Adrenal gland (tissue), 12 donors: ENCODE data around the gene KRT73. TPM values are rescaled to one million over a fixed set of nuclear protein-coding genes. Genes with fewer than 3 reads are reported as not detected.

ENCODE experiments used
- DNase-seq, 7 donors: peaks; one replicate each; pipeline ENCODE4 v3.0.0-alpha.2; 2019 to 2020
- H3K27ac ChIP-seq, 5 donors: fragments of 200-600 bp; sonication (generic) in 4 of 5; 1 replicate in 3 of 5; 2 replicates in 2 of 5; pipeline versions ENCODE4 v1.5.1 to v1.8.0; 2016 to 2020; ENCODE audit warnings: mild to moderate bottlenecking in 1 of 5
- H3K27me3 ChIP-seq: fragments of 200-600 bp; 2 replicates; pipeline ENCODE4 v1.8.0; 2021
- H3K36me3 ChIP-seq, 2 donors: fragments of 200-600 bp; replicated peaks in 1 of 2; 1 replicate in 1 of 2; 2 replicates in 1 of 2; pipeline versions ENCODE4 v1.5.1 to v1.8.0; 2018 to 2022
- H3K4me1 ChIP-seq, 2 donors: fragments of 200-600 bp; replicated peaks in 1 of 2; 1 replicate in 1 of 2; 2 replicates in 1 of 2; pipeline versions ENCODE4 v1.5.1 to v1.8.0; 2018 to 2021
- H3K4me3 ChIP-seq, 4 donors: fragments of 200-600 bp; sonication (generic) in 3 of 4; one replicate each; pipeline ENCODE4 v1.5.1; 2016 to 2018
- H3K9me3 ChIP-seq, 3 donors: fragments of 200-600 bp; sonication (generic) in 1 of 3; replicated peaks in 1 of 3; 1 replicate in 2 of 3; 2 replicates in 1 of 3; pipeline versions ENCODE4 v1.5.1 to v1.8.0; 2016 to 2021
- POLR2A ChIP-seq, 2 donors: fragments of 450-650 bp; IDR thresholded peaks; one replicate each; pipeline ENCODE4 v1.6.1; 2017; ENCODE audit warnings: antibody characterized with exemption in 2 of 2, mild to moderate bottlenecking in 2 of 2, moderate library complexity in 1 of 2
- WGBS, 4 donors: extraction: QIAGEN DNeasy Blood & Tissue Kit in 2 of 4; methylation state at CpG; one replicate each; pipeline versions ENCODE4 v1.1.5 to v1.1.7; 2013 to 2017; 5-methylcytosine and 5-hydroxymethylcytosine counted together
- intact Hi-C, 2 donors: fragments of 100-400 bp; cut with DNase I; formaldehyde crosslinking; loops; one replicate each; pipeline versions ENCODE4 v1.14.1 to v1.15.0; 2022 to 2023
- polyA plus RNA-seq, 3 donors: library from polyadenylated mRNA; stranded (reverse); fragments of 200-250 nt in 2 of 3; fragments of 350-450 nt in 1 of 3; fragmentation: Illumina TruSeq in 1 of 3; extraction: RNeasy Lipid Tissue Mini Kit (QIAGEN cat#74804) in 1 of 3; gene quantifications; one replicate each; pipeline ENCODE4 v1.2.3, GENCODE V29; 2013 to 2014
- total RNA-seq, 9 donors: library from RNA; depleted of rRNA in 4 of 9; stranded (reverse); fragments of >200 nt in 4 of 9; fragments of 120-200 nt in 1 of 9; fragmentation: NEBNext Ultra II Directional in 1 of 9; extraction: Animal tissue kit (Norgen Biotek cat#: 25700) in 1 of 9; gene quantifications; one replicate each; pipeline versions ENCODE4 v1.1.0 to v1.2.4, GENCODE V29; 2013 to 2023
- TF ChIP-seq, protein P1 (sequence below), 6 experiments: fragments of 450-650 bp in 4 of 6; fragments of 200-600 bp in 2 of 6; sonication (generic) in 1 of 6; IDR thresholded peaks; 1 replicate in 5 of 6; 2 replicates in 1 of 6; pipeline versions ENCODE4 v1.5.1 to v1.8.0; 2016 to 2021; ENCODE audit warnings: antibody characterized with exemption in 6 of 6, mild to moderate bottlenecking in 2 of 6, moderate library complexity in 1 of 6
- donor health status: healthy with polysubstance abuse.
- donor health status: Bipolar disorder and iron deficiency.
- donor health status: DM: yes; HTN: yes; CAD: no.
- donor health status: DM: no; HTN: no; CAD: no.
- donor health status: DM: no; HTN: no; CAD: no.
- donor health status: DM: yes; HTN: yes; CAD: no.

KRT73 gene
- total and polyA plus RNA-seq, 12 donors, result 0.18 to 0.64 TPM; not detected in 10

DNA sequence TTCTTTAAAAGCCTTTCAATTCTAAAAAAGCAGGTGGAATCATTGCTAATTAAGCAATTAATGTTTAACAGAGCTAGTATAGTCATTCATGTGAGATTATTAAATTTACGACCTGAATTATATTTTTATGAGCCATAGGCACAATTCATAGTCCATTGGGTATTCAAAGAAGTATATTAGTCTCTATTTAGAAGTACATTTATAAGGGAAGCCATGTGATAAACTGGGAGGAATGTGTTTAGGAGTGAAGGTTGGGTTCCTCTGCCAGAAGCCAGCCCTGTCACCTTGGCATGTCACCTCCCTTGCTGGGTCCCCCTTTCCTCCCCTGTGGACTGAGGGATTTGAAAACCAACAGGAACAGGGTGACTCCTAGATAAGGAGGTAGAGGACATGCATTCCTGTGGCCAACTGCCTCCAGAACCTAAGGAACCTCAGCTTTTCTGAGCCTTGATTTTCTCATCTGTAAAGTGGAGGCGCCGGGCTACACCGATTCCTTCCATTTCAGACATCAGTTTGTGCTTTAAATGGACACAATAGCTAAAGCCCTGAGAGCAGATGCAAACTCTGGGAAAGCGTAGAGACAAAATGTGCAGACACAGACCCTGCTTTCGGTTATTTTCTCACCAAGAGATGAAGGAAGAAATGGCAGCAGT, 39.0 kb upstream of the KRT73 start:
- no peak for TF ChIP-seq POLR2A (IDR thresholded peaks at IDR 0.05)
- TF ChIP-seq, protein P1, sequence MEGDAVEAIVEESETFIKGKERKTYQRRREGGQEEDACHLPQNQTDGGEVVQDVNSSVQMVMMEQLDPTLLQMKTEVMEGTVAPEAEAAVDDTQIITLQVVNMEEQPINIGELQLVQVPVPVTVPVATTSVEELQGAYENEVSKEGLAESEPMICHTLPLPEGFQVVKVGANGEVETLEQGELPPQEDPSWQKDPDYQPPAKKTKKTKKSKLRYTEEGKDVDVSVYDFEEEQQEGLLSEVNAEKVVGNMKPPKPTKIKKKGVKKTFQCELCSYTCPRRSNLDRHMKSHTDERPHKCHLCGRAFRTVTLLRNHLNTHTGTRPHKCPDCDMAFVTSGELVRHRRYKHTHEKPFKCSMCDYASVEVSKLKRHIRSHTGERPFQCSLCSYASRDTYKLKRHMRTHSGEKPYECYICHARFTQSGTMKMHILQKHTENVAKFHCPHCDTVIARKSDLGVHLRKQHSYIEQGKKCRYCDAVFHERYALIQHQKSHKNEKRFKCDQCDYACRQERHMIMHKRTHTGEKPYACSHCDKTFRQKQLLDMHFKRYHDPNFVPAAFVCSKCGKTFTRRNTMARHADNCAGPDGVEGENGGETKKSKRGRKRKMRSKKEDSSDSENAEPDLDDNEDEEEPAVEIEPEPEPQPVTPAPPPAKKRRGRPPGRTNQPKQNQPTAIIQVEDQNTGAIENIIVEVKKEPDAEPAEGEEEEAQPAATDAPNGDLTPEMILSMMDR (IDR thresholded peaks at IDR 0.05), result no peak
- no peaks in the 10 kb centered on the region for H3K36me3 ChIP-seq
- no peaks in the 10 kb centered on the region for H3K4me1 ChIP-seq
- DNase-seq, result no peak
- no peaks in the 10 kb centered on the region for H3K9me3 ChIP-seq
- H3K27ac ChIP-seq, result no peak overlapping the region
- intact Hi-C loops, result no loop called here
- no peak overlapping the region for H3K4me3 ChIP-seq
- peaks cover 13% of the 10 kb centered on the region for H3K27me3 ChIP-seq
- 75 to 87% (median 82%) methylated on average over 6 of the region's 6 CpGs for WGBS, 4 donors

DNA sequence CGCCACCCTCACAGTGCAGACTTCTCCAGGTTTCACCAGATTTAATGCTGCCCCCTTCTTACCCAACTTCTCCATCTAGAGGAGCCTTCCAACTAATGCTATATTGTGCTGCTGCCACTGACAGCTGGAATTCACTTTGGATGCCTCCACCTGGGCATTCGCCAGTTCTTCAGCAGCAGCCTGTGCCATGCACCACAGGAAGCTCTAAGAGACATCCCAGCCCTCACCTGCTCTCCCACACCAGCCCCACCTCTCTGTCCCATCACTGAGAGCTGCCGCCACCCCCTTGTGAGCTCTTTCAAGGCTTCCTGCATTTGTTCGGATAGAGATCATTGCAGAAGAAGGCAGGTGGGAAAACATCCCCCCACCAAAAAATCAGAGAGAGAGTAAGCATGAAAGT, 38.3 kb upstream of the KRT73 start:
- no peak overlapping the region for H3K4me3 ChIP-seq
- intact Hi-C loops, result no loop called here
- 76 to 84% (median 79%) methylated on average over 4 of the region's 4 CpGs for WGBS, 4 donors
- H3K36me3 ChIP-seq, result no peaks in the 10 kb centered on the region
- H3K9me3 ChIP-seq, result no peaks in the 10 kb centered on the region
- H3K27me3 ChIP-seq, result peaks cover 13% of the 10 kb centered on the region
- no peak for TF ChIP-seq POLR2A (IDR thresholded peaks at IDR 0.05)
- TF ChIP-seq, protein P1 (IDR thresholded peaks at IDR 0.05), result no peak
- H3K4me1 ChIP-seq, result no peaks in the 10 kb centered on the region
- DNase-seq, result no peak
- H3K27ac ChIP-seq, result no peak overlapping the region

DNA sequence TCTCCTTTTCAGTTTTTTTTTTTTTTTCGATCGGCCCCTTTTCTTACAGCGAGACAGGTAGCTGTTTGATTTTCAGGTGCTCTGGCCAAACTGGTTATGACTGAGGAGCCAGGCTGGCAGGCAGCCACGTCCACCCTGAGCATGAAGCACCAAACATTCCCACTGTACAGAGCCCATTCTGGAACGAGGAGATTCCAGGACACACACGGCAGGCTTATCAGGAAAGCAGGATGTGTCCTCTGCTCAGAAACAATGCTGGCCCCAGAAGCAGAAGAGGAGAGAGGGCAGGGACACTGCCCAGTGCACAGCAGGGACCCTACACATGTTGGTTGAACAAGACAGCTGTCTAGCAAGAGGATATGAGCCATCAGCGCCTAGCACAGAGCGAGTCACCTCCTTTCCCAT, 37.4 kb upstream of the KRT73 start:
- intact Hi-C loops, result no loop called here
- TF ChIP-seq POLR2A (IDR thresholded peaks at IDR 0.05), result no peak
- TF ChIP-seq, protein P1 (IDR thresholded peaks at IDR 0.05), result no peak
- Histone ChIP-seq H3K4me1 (no peaks in the 10 kb centered on the region), H3K36me3 (no peaks in the 10 kb centered on the region), H3K27ac (no peak overlapping the region), H3K27me3 (peaks cover 13% of the 10 kb centered on the region), H3K4me3 (no peak overlapping the region), H3K9me3 (no peaks in the 10 kb centered on the region)
- no peak for DNase-seq
- WGBS, 4 donors, result 58 to 70% (median 63%) methylated on average over 8 of the region's 8 CpGs

GRCh38 chr12:52655251-52655650, 36.9 kb upstream of the KRT73 start:
- H3K27ac ChIP-seq, result no peak overlapping the region
- intact Hi-C loops, result no loop called here
- peaks cover 13% of the 10 kb centered on the region for H3K27me3 ChIP-seq
- no peak overlapping the region for H3K4me3 ChIP-seq
- no peaks in the 10 kb centered on the region for H3K9me3 ChIP-seq
- WGBS, 4 donors, result 47 to 73% (median 58%) methylated on average over 6 of the region's 6 CpGs
- no peak for DNase-seq
- H3K4me1 ChIP-seq, result no peaks in the 10 kb centered on the region
- TF ChIP-seq POLR2A (IDR thresholded peaks at IDR 0.05), result no peak
- TF ChIP-seq, protein P1 (IDR thresholded peaks at IDR 0.05), result no peak
- H3K36me3 ChIP-seq, result no peaks in the 10 kb centered on the region
